ENCODE data around the gene RNU6-9.

RNU6-9 gene

GRCh38 chr19:863315-863620, 30.0 kb upstream of the RNU6-9 start:
- H3K4me3 ChIP-seq (ENCODE audit: low read depth, low read length), result no peak overlapping the region
- no peak for DNase-seq (ENCODE audit: low read depth)
- TF ChIP-seq CTCF (IDR thresholded peaks at IDR 0.05; ENCODE audit: insufficient read depth, low read depth, low read length, missing control alignments), result no peak

- H3K4me3 ChIP-seq (ENCODE audit: low read depth, low read length), result no peak overlapping the region
- no peak for DNase-seq (ENCODE audit: low read depth)
- TF ChIP-seq CTCF (IDR thresholded peaks at IDR 0.05; ENCODE audit: insufficient read depth, low read depth, low read length, missing control alignments), result no peak
Measured at GRCh38 chr19:866769-867300, 26.4 kb upstream of the RNU6-9 start.

GRCh38 chr19:867301-867793, 25.9 kb upstream of the RNU6-9 start:
- no peak overlapping the region for H3K4me3 ChIP-seq (ENCODE audit: low read depth, low read length)
- no peak for DNase-seq (ENCODE audit: low read depth)
- TF ChIP-seq CTCF (IDR thresholded peaks at IDR 0.05; ENCODE audit: insufficient read depth, low read depth, low read length, missing control alignments), result no peak

- TF ChIP-seq CTCF (IDR thresholded peaks at IDR 0.05; ENCODE audit: insufficient read depth, low read depth, low read length, missing control alignments), result no peak
- DNase-seq (ENCODE audit: low read depth), result no peak
- H3K4me3 ChIP-seq (ENCODE audit: low read depth, low read length), result no peak overlapping the region
Measured at GRCh38 chr19:867855-868457, 25.3 kb upstream of the RNU6-9 start.

- no peak for DNase-seq (ENCODE audit: low read depth)
- no peak for TF ChIP-seq CTCF (IDR thresholded peaks at IDR 0.05; ENCODE audit: insufficient read depth, low read depth, low read length, missing control alignments)
- H3K4me3 ChIP-seq (ENCODE audit: low read depth, low read length), result no peak overlapping the region
Measured at GRCh38 chr19:868458-869244, 24.6 kb upstream of the RNU6-9 start.

- TF ChIP-seq CTCF (IDR thresholded peaks at IDR 0.05; ENCODE audit: insufficient read depth, low read depth, low read length, missing control alignments), result no peak
- DNase-seq (ENCODE audit: low read depth), result no peak
- H3K4me3 ChIP-seq (ENCODE audit: low read depth, low read length), result no peak overlapping the region
Measured at GRCh38 chr19:869245-870177, 23.8 kb upstream of the RNU6-9 start.

Data from GM12865 (cell line).